Liver (tissue), 9 donors: Measurements from ENCODE around the gene PASK. TPM values are rescaled to one million over a fixed set of nuclear protein-coding genes. Genes with fewer than 3 reads are reported as not detected.

Experiments
- DNase-seq: peaks from one replicate; pipeline ENCODE4 v3.0.0-alpha.2; 2017; ENCODE audit warnings: low spot score
- H3K27ac ChIP-seq, 2 donors: one replicate each; pipeline ENCODE4 v1.7.0; 2013; ENCODE audit warnings: inconsistent platforms in 2 of 2, low read length in 2 of 2, control low read depth in 1 of 2, low read depth in 1 of 2, mild to moderate bottlenecking in 1 of 2
- H3K27me3 ChIP-seq, 4 donors: one replicate each; pipeline versions ENCODE4 v1.6.1 to v1.7.0; 2013; ENCODE audit warnings: low read length in 3 of 4, inconsistent platforms in 1 of 4, mild to moderate bottlenecking in 1 of 4, moderate library complexity in 1 of 4; ENCODE audit not compliant: control insufficient read depth in 4 of 4, insufficient read depth in 4 of 4
- H3K36me3 ChIP-seq, 4 donors: one replicate each; pipeline versions ENCODE4 v1.6.1 to v1.7.0; 2013; ENCODE audit warnings: low read length in 3 of 4, mild to moderate bottlenecking in 3 of 4, low read depth in 1 of 4, moderate library complexity in 1 of 4; ENCODE audit not compliant: control insufficient read depth in 4 of 4, insufficient read depth in 3 of 4
- H3K4me1 ChIP-seq, 4 donors: one replicate each; pipeline versions ENCODE4 v1.6.1 to v1.7.0; 2013; ENCODE audit warnings: low read length in 3 of 4, mild to moderate bottlenecking in 3 of 4, moderate library complexity in 1 of 4; ENCODE audit not compliant: control insufficient read depth in 4 of 4, insufficient read depth in 4 of 4
- H3K4me3 ChIP-seq, 3 donors: one replicate each; pipeline versions ENCODE4 v1.6.1 to v1.7.0; 2013; ENCODE audit warnings: low read length in 3 of 3, control low read depth in 1 of 3, low read depth in 1 of 3, mild to moderate bottlenecking in 1 of 3
- H3K9ac ChIP-seq, 2 donors: one replicate each; pipeline ENCODE4 v1.7.0; 2013; ENCODE audit warnings: low read length in 2 of 2, mild to moderate bottlenecking in 2 of 2, moderate library complexity in 2 of 2, control low read depth in 1 of 2, low read depth in 1 of 2
- H3K9me3 ChIP-seq, 4 donors: one replicate each; pipeline versions ENCODE4 v1.6.1 to v1.7.0; 2013; ENCODE audit warnings: low read length in 3 of 4; ENCODE audit not compliant: control insufficient read depth in 4 of 4
- CTCF ChIP-seq: fragments of 150-350 bp; IDR thresholded peaks from 2 replicates; pipeline ENCODE4 v1.5.1; 2017; ENCODE audit warnings: improper control_type of control experiment, low read depth, low read length; ENCODE audit not compliant: missing input control
- EGR1 ChIP-seq, 2 donors: IDR thresholded peaks; 2 replicates each; pipeline ENCODE4 v1.6.1; 2016 to 2018; ENCODE audit warnings: antibody characterized with exemption in 2 of 2, low read depth in 2 of 2
- FOXA1 ChIP-seq: IDR thresholded peaks from 2 replicates; pipeline ENCODE4 v1.6.1; 2016; ENCODE audit warnings: antibody characterized with exemption
- FOXA2 ChIP-seq: IDR thresholded peaks from 2 replicates; pipeline ENCODE4 v1.6.1; 2016; ENCODE audit warnings: antibody characterized with exemption
- GABPA ChIP-seq, 2 donors: IDR thresholded peaks in 1 of 2; conservative IDR thresholded peaks in 1 of 2; 2 replicates each; pipeline ENCODE4 v1.6.1; 2016; ENCODE audit warnings: antibody characterized with exemption in 2 of 2, mild to moderate bottlenecking in 1 of 2, moderate library complexity in 1 of 2
- HNF4A ChIP-seq, 2 donors: conservative IDR thresholded peaks; 2 replicates each; pipeline ENCODE4 v1.6.1; 2016; ENCODE audit warnings: antibody characterized with exemption in 2 of 2, mild to moderate bottlenecking in 2 of 2
- HNF4G ChIP-seq: IDR thresholded peaks from 2 replicates; pipeline ENCODE4 v1.6.1; 2016; ENCODE audit warnings: antibody characterized with exemption
- JUND ChIP-seq, 2 donors: IDR thresholded peaks; 2 replicates each; pipeline ENCODE4 v1.6.1; 2016; ENCODE audit warnings: antibody characterized with exemption in 2 of 2
- MAX ChIP-seq: IDR thresholded peaks from 2 replicates; pipeline ENCODE4 v1.6.1; 2016; ENCODE audit warnings: antibody characterized with exemption
- NR2F2 ChIP-seq: IDR thresholded peaks from 2 replicates; pipeline ENCODE4 v1.6.1; 2016; ENCODE audit warnings: antibody characterized with exemption
- RAD21 ChIP-seq, 2 donors: IDR thresholded peaks; 2 replicates each; pipeline ENCODE4 v1.6.1; 2016; ENCODE audit warnings: antibody characterized with exemption in 2 of 2, mild to moderate bottlenecking in 2 of 2
- REST ChIP-seq: IDR thresholded peaks from 2 replicates; pipeline ENCODE4 v1.6.1; 2016; ENCODE audit warnings: antibody characterized with exemption, mild to moderate bottlenecking
- RXRA ChIP-seq, 2 donors: IDR thresholded peaks; 2 replicates each; pipeline ENCODE4 v1.6.1; 2017 to 2018; ENCODE audit warnings: antibody characterized with exemption in 2 of 2, mild to moderate bottlenecking in 1 of 2
- SP1 ChIP-seq: IDR thresholded peaks from 2 replicates; pipeline ENCODE4 v1.6.1; 2018; ENCODE audit warnings: antibody characterized with exemption, mild to moderate bottlenecking
- TAF1 ChIP-seq: conservative IDR thresholded peaks from 2 replicates; pipeline ENCODE4 v1.6.1; 2016; ENCODE audit warnings: antibody characterized with exemption, mild to moderate bottlenecking
- YY1 ChIP-seq: IDR thresholded peaks from 2 replicates; pipeline ENCODE4 v1.6.1; 2016; ENCODE audit warnings: antibody characterized with exemption, mild to moderate bottlenecking
- WGBS: extraction: QIAGEN DNeasy Blood & Tissue Kit; methylation state at CpG from one replicate; pipeline ENCODE4 v1.1.7; 2013; 5-methylcytosine and 5-hydroxymethylcytosine counted together
- polyA plus RNA-seq, 2 donors: library from polyadenylated mRNA; stranded (reverse) in 1 of 2; unstranded in 1 of 2; fragments of 200-250 nt in 1 of 2; fragments of >200 nt in 1 of 2; fragmentation: Nextera tagmentation in 1 of 2; extraction: Ambion mirVana in 1 of 2; gene quantifications; one replicate each; pipeline versions ENCODE4 v1.2.1 to v1.2.3, GENCODE V29; 2013 to 2015
- total RNA-seq, 2 donors: library from RNA; depleted of rRNA; stranded (reverse); fragments of >200 nt; gene quantifications; one replicate each; pipeline ENCODE4 v1.2.3, GENCODE V29; 2014
- TF ChIP-seq, protein P1 (sequence below): IDR thresholded peaks from 2 replicates; pipeline ENCODE4 v1.6.1; 2016; ENCODE audit warnings: antibody characterized with exemption
- TF ChIP-seq, protein P2 (sequence below): IDR thresholded peaks from 2 replicates; pipeline ENCODE4 v1.6.1; 2016; ENCODE audit warnings: antibody characterized with exemption
- donor health status: healthy.
- donor health status: healthy.
- donor health status: healthy.
- donor health status: healthy.
- donor health status: healthy.

Gene PASK
- total and polyA plus RNA-seq, 4 donors, result 0.96 to 8.8 (median 2.9) TPM

DNA sequence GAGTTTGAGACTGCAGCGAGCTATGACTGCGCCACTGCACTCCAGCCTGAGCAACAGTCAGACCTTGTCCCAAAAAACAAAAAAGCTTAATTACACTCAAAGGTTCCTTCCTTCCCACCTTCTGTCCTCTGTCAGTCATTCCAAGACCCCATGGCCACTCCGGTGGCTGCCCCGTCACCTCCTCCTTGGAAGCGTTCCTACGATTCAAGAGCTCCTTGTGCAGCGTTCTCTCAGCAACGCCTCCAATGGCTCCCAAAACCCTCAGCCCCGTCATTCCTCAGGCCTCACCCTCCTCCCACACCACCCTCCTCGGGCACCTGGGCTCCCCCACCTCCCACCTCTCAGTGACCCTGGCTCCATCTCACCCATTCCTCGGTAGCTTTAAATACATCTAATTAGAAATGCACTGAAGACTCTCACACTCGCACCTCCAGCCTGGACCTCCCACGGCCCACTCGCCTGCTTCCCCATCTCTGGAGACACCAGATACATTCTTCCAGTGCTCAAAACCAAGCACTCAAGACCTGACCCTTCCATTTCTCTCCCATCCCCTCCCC is 8.0 kb downstream of the PASK start:
- no peak for DNase-seq

More for the DNA sequence above, 8.0 kb downstream of the PASK start:
- H3K9ac ChIP-seq, result no peak overlapping the region
- no peaks in the 10 kb centered on the region for H3K27me3 ChIP-seq
- 98% methylated on average over 14 of the region's 14 CpGs for WGBS
- H3K9me3 ChIP-seq, result no peaks in the 10 kb centered on the region
- TF ChIP-seq EGR1 (IDR thresholded peaks at IDR 0.05; ENCODE audit: low read depth in 2 of 2) (no peak), YY1 (no peak), FOXA1 (no peak), HNF4G (no peak), CTCF (no peak), RAD21 (IDR thresholded peaks at IDR 0.05) (no peak), GABPA (IDR thresholded peaks at IDR 0.05 in 1 of 2, conservative IDR thresholded peaks at IDR 0.05 in 1 of 2) (no peak), REST (no peak), NR2F2 (no peak), JUND (IDR thresholded peaks at IDR 0.05) (no peak), MAX (no peak), RXRA (IDR thresholded peaks at IDR 0.05) (no peak), HNF4A (conservative IDR thresholded peaks at IDR 0.05) (no peak), SP1 (no peak), TAF1 (no peak), FOXA2 (no peak)
- TF ChIP-seq, protein P1, sequence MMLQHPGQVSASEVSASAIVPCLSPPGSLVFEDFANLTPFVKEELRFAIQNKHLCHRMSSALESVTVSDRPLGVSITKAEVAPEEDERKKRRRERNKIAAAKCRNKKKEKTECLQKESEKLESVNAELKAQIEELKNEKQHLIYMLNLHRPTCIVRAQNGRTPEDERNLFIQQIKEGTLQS, result no peak
- TF ChIP-seq, protein P2, sequence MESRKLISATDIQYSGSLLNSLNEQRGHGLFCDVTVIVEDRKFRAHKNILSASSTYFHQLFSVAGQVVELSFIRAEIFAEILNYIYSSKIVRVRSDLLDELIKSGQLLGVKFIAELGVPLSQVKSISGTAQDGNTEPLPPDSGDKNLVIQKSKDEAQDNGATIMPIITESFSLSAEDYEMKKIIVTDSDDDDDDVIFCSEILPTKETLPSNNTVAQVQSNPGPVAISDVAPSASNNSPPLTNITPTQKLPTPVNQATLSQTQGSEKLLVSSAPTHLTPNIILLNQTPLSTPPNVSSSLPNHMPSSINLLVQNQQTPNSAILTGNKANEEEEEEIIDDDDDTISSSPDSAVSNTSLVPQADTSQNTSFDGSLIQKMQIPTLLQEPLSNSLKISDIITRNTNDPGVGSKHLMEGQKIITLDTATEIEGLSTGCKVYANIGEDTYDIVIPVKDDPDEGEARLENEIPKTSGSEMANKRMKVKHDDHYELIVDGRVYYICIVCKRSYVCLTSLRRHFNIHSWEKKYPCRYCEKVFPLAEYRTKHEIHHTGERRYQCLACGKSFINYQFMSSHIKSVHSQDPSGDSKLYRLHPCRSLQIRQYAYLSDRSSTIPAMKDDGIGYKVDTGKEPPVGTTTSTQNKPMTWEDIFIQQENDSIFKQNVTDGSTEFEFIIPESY, result no peak
- peaks cover 0 to 2% (median 2%) of the 10 kb centered on the region in 4 donors for H3K4me1 ChIP-seq
- H3K4me3 ChIP-seq, result no peak overlapping the region
- no peak overlapping the region for H3K27ac ChIP-seq
- H3K36me3 ChIP-seq, result peaks cover 0 to 4% (median 0%) of the 10 kb centered on the region in 4 donors
